ENCODE results near the gene PRICKLE2.

Gene PRICKLE2

DNA sequence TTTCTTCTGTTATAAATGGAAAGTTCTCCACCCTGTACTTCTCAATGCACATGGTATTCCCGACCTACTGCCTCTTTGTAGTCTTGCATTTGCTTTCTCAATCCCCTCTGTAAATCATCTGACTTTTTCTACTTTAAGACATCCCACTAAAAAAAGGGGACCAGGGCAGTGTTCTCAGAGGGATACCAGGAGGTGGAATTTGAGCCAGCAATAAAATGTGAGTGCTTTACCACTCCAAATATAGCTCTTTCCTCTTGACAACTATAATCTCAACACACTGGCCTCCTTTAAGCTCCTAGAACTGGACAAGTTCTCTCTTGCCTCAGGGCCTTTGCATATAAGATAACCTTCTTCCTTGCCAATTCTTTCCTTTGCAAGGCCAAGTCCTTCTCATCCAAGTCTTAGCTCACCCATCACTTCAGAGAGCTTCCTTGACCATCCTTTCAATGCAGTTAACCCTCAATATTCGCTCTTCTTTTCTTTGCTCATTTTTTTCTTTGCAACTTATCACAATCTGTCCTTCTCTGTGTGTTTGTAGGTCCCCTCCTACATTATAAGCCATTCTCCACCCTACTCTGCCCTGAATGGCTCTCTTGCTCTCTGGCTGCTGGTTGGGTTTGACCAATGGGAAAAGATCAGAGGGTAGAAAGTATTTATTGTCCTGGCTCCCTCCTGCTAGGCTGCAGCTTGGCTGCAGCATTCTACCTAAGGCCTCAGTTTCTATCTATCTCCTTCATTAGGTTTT lies 93.4 kb downstream of the PRICKLE2 start:
- no peak for DNase-seq (ENCODE audit: low spot score)

DNA sequence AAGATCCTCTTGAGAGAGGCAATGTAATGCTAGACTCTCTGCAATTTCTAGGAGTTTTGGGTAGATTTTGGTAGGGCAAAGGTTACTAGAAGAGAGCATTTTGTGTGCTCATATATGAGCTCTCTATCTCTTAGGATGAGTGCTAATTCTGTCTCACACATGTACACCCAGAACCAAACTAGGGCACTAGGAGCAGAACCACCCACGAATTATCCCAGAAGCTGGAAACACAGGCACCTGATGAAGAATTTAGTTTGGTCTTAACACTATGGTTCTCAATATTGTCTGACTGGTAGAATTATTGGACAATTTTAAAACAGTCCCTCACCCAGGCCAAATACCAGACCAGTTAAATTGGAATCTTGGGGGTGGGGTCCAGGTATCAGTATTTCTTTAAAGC lies 94.8 kb downstream of the PRICKLE2 start:
- DNase-seq (ENCODE audit: low spot score), result no peak

DNA sequence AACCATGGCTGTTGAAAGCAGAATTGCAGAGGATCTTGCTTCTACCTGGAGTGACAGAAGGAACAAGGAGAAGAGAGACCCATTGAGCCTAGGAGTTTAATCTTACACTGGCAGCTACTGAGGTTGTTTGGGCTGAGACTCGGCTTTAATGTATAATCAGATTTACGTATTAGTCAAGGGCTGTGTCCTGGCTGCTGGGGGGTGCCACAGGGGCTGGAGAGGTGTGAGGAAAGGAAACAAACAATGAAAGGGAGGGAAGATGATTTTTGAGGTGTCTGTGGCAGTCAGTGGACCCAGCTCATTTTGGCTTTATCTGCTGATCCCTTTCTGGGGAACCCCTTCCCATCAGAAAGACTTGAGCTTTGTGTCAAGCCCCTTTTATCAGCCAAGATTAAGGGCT lies 95.7 kb downstream of the PRICKLE2 start:
- DNase-seq (ENCODE audit: low spot score), result no peak

DNA sequence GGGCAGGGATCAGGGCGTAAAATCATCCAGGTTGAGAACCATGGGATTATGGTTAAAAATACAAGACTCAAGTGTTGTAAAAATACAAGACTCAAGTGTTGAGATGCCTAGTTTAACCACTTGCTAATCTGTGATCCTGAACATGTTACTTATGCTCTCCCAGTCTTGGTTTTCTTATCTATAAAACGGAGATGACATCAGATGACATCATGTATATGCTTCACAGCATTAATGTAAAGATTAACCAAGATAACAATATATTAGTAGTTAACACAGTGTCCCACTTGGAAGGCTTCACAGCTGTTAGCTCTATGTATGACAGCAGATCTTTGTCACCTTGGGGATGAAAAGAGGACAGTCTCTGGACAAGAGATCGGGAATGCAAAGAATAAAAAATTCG lies 96.2 kb downstream of the PRICKLE2 start:
- DNase-seq (ENCODE audit: low spot score), result no peak

DNA sequence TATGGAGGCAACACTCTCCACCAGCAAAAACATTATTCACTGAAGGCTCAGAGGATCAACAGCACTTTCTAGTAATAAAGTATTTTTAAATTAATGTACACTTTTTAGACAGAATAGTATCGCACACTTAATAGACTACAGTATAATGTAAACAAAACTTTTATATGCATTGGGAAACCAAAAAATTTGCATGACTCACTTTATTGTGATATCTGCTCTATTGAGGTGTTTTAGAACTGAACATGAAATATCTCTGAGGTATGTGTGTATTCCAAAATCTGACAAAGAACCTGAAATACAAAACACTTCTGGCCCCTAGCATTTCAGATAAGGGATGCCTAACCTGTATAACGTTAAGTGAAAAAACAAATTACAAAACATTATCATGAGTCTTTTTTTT lies 99.7 kb downstream of the PRICKLE2 start:
- no peak for DNase-seq (ENCODE audit: low spot score)

DNA sequence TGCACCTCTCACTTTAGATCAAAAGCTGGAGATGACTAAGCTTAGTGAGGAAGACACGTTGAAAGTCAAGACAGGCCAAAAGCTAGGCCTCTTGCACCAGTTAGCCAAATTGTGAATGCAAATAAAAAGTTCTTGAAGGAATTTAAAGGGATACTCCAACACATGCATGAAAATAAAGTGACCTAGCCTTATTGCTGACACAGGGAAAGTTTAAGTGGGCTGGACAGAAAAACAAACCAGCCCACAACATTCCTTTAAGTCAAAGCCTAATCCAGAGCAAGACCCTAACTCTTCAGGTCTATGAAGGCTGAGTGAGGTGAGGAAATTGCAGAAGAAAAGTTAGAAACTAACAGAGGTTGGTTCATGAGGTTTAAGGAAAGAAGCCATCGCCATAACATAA lies 101.3 kb downstream of the PRICKLE2 start:
- no peak for DNase-seq (ENCODE audit: low spot score)

DNA sequence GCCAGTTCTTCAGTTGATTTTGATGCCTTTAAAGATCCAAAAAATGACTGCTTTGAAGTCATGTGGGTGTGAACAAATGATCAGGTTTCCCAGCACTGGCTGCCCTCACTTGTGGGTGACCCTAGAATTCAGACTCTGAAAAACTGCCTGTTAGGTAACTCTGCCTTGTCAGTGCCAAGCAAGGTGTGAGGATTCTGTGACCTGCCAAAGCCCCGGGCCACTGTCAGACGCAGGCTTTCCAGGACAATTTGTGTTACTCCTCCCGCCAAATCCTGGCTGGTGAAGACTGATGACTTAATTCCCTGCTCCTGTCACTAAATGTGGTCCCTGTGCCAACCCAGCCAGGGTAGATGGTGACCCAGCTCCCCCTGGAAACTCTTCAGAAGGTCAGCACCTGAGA lies 102.8 kb downstream of the PRICKLE2 start:
- no peak for DNase-seq (ENCODE audit: low spot score)

DNA sequence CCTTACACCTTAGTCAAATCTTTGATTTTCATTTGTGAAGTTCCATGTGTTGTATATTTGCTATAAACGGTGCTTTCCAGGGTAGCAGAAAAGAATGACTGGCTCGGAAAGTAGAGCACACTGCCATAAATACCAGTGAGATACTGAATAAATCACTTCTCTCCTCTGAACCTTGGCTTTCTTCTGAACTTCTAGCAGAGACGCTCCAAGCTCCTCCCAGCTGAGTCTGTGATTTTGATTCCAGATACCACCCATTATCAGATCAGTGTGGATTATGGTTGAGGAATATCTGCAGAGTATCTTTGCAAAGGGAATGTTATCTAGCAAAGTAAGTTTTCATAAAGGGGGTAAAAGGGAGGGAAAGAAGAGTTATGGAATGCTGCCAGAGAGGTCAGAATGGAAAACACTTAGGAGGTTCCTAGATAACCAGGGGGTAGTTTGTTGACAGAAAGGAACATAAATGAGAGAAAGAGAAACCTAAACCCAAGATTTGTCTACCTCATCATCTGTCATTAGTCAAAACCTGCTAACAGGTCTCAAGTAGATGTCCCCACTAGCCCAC lies 103.4 kb downstream of the PRICKLE2 start:
- DNase-seq (ENCODE audit: low spot score), result no peak

DNA sequence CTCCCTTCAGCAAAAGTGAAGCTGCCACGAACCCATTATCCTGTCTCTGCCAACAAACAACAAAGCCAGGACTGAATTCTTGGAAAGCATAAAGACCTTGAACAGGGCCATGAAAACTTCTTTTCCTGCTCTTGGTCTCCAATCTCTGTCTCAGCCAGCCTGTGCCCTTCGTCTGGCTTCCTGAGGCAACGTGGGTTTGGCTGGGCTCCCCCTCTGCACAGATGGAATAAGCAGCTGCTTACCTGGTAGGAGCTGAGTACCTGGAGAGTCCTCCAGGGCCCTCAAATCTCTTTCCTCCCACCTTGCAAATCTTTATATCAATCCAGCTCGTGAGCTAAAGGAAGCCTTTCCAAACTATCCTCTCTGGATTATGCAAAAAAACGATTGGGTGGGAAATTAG lies 104.4 kb downstream of the PRICKLE2 start:
- no peak for DNase-seq (ENCODE audit: low spot score)

DNA sequence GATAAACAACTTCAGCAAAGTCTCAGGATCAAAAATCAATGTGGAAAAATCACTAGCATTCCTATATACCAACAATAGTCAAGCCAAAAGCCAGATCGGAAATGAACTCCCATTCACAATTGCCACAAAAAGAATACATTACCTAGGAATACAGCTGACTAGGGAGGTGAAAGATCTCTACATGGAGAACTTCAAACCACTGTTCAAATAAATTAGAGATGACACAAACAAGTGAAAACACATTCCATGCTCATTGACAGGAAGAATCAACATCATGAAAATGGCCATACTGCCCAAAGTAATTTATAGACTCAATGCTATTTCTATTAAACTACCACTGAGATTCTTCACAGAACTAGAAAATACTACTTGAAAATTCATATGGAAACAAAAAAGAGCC lies 107.8 kb downstream of the PRICKLE2 start:
- DNase-seq (ENCODE audit: low spot score), result no peak

DNA sequence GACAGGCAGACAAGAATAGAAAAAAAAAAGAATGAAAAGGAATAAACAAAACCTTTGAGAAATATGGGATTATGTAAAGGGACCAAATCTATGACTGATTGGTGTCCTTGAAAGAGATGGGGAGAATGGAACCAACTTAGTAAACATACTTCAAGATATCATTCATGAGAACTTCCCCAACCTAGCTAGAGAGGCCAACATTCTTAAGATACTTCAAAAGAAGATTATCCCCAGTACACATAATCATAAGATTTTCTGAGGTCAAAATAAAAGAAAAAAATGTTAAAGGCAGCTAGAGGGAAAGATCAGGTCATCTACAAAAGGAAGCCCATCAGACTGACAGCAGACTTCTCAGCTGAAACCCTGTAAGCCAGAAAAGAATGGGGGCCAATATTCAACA lies 110.6 kb downstream of the PRICKLE2 start:
- DNase-seq (ENCODE audit: low spot score), result no peak

DNA sequence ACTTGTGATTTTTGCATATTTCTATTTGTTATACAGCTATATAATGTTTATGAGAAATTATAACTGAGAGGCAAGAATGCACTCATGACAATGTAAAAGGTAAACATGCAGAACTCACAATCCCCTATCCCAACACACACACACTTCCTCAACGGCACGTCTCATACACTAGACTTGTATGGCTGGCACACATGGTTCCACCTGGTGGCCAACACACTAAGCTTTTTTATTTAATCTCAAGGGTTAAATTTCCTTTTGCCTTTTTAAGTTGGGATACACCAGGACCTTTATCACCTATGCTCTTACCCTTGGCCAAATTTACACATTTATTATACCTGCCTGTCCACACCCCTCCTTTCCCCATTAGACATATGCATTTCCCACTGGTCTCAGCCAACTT lies 113.4 kb downstream of the PRICKLE2 start:
- DNase-seq (ENCODE audit: low spot score), result no peak

DNA sequence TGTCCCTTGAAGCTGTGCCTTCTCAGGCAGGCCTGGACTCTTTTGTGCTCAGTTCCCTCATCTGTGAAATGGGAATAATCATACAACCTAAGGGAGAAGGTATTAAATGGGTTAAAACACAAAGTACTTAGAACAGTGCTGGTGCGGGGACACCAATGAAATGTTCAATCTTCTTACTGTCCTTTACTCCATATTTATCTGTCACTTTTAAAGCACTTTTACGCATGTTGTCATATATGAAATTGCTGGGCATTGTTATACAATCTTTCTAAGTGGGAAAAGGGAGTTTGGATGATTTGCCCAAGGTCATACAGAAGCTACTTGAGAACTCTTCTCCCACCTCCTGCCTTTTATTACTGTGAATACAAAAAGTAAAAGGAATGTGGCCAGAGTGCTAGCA lies 114.2 kb downstream of the PRICKLE2 start:
- no peak for DNase-seq (ENCODE audit: low spot score)

DNA sequence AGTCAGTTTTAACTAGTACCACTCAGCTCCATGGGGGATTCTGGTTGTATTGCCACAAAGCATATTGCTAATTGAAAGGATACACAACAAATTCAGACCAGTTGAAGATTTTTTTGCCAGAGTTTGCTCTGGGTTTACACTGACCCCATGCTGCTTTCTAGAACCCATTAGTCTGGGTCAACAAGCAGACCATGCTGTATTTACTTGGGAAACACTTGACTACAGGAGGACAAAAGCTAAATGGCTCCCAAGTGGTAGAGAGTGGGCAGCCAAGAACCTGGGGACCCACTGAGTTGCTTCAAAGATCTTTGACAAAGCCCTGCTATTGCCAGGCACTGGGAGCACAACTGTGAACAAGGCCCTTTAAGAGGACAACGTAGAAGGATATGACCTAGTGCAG lies 115.2 kb downstream of the PRICKLE2 start:
- DNase-seq (ENCODE audit: low spot score), result no peak

DNA sequence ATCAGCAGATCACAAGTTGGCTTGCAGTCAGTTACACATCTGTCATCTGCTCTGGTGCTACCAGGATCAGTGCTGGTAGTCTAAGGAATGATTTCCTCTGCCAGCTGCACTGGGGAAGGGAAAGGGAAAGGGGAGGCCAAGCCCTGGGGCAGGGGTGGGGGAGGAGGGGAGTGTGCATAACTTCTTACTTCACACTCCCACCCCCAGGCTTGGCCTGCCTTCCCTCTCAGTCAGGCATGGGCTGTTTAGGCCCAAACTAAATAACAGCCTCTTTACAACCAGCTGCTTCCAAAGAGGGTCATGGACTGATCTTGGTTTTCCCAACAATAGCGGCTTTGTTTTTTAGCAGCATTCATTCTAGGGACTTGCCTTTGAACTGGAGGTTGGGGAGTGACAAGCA lies 115.8 kb downstream of the PRICKLE2 start:
- DNase-seq (ENCODE audit: low spot score), result no peak

DNA sequence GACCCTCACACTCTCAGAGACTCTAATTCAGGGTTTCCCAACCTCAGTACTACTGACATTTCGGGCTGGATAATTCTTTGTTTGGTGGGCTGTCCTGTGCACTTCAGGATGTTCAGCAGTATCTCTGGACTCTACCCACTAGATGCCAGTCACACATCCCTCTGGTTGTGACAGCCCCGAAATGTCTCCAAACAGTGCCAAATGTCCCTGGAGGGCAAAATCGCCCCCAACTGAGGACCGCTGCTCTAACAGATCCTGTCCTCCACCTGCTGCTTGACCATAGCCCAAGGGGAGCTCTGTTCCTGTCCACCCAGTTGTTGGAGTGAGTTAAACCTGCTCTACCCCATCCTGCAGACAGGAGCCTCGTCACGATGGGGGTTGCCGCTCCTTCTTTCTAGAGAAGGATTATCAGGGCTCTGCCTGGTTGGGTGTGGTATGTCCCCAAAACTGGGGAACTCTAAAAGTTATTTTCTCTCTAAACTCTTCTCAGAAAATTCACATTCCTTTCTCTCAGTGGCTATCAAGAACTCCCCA lies 116.4 kb downstream of the PRICKLE2 start:
- DNase-seq (ENCODE audit: low spot score), result no peak

DNA sequence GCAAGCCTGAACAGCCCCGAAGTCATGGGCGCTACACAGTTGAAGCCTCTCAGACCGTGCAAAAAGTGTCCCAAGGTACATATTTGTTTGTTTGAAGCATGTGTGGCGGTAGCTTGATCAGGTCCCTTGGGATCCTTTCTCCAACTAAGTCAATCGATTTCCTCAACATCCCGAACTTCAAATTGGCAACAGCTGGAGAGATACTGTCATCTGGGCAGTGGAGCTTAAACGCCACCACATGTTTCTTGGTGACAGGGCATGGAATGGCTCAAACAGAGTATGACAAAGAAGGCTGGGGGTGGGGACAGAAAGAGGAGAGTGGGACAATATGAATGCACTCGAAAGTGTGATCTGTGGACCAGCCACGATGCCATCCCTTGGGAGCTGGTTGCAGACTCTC lies 117.0 kb downstream of the PRICKLE2 start:
- no peak for DNase-seq (ENCODE audit: low spot score)

DNA sequence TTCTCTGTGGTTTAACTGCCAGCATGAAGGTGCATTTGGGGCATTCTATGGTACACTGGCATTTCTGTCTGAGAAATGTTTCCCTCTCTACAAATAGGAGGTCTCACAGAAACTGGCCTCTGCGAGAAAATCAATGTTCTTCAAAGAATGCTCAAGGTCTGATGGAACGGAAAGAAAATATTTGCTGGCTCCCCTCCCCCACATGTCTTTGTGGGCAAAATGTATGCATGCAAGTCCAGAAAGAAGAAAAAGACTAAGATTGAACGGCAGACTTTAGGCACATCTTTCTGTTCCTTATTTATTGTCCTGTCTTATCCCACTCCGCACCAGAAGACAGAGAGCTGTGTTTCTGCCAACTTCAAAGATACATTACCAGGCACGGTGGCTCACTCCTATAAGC lies 118.1 kb downstream of the PRICKLE2 start:
- DNase-seq (ENCODE audit: low spot score), result no peak

DNA sequence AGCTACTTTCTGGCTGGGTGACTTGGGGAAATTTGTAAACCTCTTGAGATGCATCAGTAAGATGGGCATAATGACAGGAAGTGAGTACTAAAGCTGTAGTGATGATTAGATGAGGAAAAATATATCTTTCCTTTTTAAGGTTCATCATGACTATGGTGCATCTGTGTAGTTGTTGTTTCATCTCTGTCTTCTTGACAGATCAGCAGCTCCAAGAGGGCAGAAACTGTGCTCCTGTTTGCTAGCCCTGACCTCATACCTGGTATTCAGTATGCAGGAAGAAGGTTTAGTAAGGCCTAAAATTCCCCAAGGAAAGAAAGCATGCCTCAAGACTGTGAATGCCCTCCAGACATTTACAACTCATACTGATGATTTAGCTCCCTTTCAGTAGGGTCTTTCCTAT lies 119.5 kb downstream of the PRICKLE2 start:
- DNase-seq (ENCODE audit: low spot score), result no peak

DNA sequence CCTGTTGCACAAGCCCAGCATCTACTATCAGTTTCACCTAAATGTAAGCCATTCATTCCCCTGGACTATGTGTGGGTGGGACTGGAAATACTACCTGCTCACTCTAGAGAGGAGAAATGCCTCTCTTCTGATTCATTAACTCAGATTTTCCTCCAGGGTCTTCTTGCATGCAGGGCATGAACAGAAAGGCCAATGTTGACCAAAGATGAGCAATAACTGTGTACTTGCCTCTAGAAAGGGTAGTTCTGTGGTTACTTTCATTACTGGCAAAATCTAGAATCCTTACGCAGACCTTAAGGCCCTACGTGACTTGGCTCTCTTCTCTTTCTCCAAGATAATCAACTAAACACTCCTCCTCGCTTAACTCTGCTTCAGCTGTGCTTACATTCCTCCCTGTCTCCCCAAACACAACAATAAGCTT lies 120.6 kb downstream of the PRICKLE2 start:
- DNase-seq (ENCODE audit: low spot score), result no peak

DNA sequence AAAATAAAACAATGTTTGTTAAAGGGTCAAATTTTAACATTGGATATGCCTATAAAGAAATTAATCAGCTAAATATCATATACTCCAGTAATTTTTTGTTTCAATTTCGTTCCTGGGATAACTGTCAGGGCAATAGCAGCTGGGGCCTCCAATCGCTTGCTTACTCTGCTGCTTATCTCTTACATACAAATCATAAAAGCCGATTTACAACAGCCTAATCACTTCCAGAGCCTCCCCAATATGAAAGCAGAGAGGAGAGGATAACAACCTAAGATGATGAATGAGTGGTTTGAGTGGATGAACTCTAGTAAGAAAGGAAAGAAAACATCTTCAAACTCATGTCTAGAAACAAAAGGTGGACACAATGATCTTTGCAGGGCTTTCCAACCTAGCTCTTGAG lies 121.3 kb downstream of the PRICKLE2 start:
- no peak for DNase-seq (ENCODE audit: low spot score)

DNA sequence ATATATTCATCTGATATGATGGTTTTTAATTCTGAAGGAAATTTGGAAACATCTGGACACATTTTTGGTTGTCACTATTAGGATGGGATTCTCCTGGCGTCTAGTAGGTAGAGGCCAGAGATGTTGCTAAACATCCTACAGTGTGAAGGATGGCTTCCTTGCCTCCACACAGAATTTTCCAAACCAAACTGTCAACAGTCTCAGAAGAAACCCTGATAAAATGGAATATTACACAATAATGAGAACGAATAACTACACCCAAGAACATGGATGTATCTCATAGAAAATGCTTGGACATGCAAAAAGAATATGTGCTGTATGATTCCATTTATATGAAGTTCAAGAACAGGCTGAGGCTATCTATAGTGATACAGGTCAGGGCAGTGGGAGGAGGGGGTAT lies 122.1 kb downstream of the PRICKLE2 start:
- DNase-seq (ENCODE audit: low spot score), result no peak

DNA sequence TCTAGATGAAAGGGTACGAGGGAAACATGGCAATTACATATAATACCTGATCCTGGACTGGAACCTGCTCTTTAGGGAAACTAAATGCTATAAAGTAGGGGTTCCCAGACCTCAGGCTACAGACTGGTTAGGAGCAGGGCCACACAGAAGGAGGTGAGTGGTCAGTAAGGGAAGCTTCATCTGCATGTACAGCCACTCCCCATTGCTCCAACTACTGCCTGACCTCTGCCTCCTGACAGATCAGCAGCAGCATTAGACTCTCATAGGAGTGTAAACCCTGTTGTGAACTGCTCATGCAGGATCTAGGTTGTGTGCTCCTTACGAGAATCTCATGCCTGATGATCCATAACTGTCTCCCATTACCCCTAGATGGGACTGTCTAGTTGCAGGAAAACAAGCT lies 123.1 kb downstream of the PRICKLE2 start:
- no peak for DNase-seq (ENCODE audit: low spot score)

DNA sequence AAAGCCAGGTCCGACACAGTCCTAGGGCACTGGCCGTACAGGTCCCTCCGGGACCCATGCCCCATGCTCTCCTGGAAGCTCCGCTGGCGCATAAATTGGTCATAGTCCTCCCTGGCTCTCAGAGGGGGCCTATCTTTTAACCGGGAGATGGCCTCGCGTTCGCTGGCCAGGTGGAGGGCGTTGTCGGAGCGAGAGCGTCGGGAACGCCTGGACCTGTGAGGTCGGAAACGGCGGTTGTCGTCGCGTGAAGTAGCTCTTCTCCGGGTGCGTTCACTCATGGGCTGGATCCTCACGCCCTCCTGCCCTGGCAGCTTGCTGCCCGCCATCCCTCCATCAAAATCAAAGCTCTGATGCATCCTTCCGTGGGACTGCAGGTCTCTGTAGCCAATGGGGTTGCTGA lies 126.0 kb downstream of the PRICKLE2 start:
- DNase-seq (ENCODE audit: low spot score), result no peak
